HG02981 (cell line): ENCODE results near the gene TMEM238L.

Experiments used
- ATAC-seq: cut with Tn5 transposase; IDR thresholded peaks from one replicate; pipeline ENCODE4 v1.9.1; 2021; ENCODE audit warnings: mild to moderate bottlenecking, moderate library complexity; ENCODE audit not compliant: unreplicated experiment

TMEM238L gene

GRCh38 chr17:10805911-10806310, 2.0 kb upstream of the TMEM238L start:
- ATAC-seq: no peak

- ATAC-seq: no peak
Measured at GRCh38 chr17:10804546-10804945, 647 bp upstream of the TMEM238L start.

DNA sequence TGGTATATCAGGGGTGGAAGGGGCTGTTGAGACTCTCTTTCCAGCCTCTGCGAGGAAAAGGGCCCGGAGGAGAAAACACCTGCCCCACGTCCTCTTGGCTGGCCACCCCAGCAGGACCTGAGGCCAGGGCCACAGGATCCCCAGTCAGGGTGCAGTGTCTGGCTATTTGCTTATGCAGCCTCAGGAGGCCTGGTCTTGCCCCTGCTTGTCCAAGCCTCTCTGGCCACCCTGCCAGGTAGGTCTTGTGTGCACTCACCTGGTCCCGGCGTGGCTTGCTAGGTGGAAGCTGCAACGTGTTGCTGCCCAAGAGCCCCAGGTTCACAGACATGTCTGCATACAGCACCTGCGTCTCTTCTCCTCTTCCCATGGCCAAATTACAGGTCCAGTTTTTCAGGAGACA, 549 bp downstream of the TMEM238L start:
- ATAC-seq: no peak

- ATAC-seq: no peak
Measured at GRCh38 chr17:10802496-10803284, 1.2 kb downstream of the TMEM238L start.

- ATAC-seq: no peak
Measured at GRCh38 chr17:10799407-10799806, 4.5 kb downstream of the TMEM238L start.

DNA sequence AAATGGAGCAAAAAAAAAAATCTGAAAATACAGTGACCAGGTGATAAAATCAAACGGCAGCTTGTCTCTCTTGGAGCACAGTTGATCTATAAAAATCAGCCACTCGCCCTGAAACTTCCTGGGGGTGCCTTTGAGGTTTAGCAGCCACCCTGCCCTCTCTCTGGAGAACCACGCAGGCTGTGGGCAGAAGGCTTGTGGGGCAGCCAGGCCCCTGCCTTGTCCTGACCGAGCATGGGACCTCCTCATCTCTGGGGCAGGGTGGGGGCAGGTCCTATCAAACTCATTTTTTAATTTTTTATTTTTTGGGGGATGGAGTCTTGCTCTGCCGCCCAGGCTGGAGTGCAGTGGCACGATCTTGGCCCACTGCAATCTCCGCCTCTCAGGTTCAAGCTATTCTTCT, 5.0 kb downstream of the TMEM238L start:
- ATAC-seq: no peak

DNA sequence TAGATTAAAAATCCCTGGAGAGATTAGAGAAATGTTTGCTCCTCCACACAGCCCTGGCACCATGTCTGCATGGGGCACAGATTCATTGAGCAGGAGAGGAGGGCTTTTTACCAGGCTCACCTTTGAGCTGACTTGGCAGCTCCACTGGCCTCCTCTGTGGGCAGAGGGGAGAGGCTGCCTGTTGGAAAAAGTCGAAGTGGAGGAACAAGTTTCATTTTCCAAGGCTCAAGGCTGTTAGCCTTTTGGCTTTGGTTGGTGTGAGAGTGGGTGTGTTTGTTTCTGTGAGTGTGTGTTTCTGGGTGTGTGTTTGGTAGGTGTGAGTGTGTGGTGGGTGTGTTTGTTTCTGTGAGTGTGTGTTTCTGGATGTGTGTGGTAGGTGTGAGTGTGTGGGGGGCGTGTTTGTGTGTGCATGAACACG, 5.6 kb downstream of the TMEM238L start:
- no peak for ATAC-seq

DNA sequence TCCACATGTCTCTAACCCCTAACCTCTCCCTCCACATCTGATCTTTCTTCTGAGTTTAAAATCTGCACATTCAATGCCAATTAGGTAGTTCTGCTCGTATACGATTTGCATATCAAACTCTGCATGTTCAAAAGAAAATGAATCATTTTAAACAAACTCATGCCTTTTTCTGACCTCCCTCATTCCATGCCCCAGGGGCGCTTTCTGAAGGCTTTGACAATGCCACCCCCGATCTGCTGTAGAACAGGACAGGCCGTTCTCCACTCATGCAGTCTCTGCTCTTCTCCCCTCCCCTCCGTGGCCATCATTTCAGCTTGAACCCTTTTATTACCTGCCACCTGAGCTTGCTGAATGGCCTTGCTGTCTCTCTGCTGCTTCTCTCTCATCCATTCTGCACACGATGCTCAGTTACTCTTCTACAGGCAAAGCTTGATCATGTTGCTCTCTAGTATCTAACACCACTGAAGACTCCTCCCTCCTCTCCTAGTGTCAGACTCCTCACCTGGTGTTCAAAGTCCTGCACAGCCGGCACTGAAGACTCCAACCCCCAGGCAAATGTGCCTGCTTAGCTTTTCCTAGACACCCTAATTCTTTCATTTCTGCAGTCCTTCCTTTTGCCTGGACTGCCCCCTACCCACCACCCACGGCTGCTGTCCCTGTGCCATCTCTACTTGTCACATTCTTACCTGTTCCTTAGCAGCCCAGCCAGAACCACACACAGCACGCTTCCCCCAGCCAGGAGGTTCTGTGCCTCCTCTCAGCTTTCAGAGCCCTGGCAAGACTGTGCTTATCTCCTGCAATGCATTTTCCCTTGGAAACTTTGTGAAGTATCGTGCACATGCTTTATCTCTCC, 6.2 kb downstream of the TMEM238L start:
- no peak for ATAC-seq

- no peak for ATAC-seq
Measured at GRCh38 chr17:10793816-10794215, 10.1 kb downstream of the TMEM238L start.

- no peak for ATAC-seq
Measured at GRCh38 chr17:10793256-10793655, 10.6 kb downstream of the TMEM238L start.

- ATAC-seq: no peak
Measured at GRCh38 chr17:10792151-10792550, 11.7 kb downstream of the TMEM238L start.

DNA sequence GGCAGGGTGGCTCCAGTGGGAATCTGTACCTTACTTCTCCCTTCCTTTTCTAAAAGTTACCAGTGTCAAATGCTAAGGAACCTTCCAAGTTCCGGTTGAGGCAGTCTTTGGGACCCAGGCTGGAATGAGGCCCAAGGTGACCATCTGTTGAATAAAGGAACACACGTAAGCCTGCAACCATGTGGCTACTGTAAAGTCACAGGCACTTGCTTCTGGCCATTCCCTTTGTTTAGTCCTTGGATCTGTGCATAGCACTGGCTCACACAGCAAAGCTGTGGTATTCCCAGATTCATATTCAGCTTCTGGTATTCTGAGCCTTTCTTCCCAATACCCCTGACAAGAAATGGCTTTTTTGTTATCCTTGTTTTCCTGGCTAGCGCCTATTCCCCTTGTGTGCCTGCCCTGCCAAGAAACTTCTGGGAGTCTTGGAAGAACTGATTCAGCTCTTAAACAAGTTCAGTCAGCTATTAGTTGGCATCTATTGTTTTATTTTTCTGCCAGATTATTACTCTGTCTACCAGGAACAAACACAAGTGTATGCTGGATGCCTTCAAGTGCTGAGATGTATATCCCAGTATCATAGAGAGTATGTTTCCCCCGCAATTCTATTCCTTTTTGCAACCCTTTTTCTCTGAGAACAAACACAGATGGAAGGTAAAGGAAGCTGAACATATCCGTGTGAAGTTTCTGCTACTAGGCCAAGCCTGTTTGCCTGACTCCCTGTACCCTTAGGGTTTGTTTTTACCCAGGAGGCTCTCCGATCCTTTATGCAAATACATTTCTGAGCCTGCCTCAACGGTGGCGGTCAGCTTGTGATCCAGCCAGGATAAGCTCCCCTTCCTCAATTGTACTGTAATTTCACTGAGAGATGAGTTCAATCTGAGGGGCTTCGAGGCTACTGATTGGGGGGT, 13.2 kb downstream of the TMEM238L start:
- no peak for ATAC-seq

DNA sequence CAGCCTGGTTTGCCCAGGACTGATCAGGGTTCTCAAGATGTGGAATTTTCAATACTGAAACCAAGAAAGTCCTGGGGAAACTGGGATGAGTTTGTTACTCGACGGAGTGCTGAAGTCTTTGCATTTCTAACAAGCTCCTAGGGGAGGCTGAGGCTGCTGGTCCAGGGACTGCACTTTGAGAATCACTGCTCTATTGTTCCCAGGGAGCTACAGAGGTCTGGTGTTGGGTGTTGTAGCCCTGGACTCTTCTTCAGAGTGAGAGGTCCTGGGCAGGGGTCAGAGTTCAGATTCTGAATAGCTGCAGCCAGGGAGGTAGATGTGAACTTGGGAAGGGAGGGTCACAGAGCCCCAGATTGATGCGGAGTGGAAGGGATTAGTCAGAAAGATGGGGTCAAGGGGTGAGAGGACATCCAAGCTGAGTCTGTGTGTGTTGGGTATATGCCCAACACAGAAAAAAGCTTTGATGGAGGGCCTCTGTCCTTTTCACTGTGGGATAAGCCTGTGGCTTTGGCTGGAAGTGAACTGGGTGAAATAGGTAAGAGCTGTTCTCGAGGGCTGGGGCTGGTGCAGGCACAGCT, 14.1 kb downstream of the TMEM238L start:
- ATAC-seq: no peak

- no peak for ATAC-seq
Measured at GRCh38 chr17:10787306-10788045, 16.4 kb downstream of the TMEM238L start.

DNA sequence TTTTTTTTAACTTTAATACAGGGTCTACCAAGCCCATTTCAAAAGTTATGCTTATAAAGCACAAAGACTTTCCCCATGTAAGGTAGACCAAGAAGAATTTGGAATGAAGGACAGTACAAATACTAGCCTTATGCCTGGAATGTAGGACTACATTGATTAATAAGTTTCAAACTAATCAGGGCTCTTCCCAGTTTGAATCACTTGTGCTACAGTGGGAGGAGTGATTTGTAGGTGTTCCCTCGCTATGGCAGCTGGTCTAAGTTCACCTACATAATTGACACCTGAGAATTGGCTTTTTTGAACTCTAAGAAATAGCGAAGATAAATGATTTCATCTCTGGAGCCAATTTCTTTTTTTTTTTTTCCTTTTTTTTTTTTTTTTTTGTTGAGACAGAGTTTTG, 18.6 kb downstream of the TMEM238L start:
- ATAC-seq: no peak

DNA sequence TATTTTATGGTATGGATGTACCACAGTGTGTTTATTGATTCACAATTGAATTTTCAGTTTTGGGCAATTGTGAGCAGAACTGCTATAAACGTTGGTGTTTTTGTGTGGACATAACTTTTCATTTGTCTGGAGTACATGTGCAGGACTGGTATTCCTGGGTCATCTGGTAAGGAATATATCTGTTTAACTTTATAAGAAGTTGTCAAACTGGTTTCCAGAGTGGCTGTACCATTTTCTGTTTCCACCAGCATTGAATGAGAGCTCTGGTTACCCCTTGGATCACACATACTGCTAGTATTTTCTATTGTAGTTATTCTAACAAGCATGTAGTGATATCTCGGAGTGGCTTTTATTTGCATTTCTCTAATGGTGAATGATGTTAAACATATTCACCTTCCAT, 24.3 kb downstream of the TMEM238L start:
- ATAC-seq: no peak

DNA sequence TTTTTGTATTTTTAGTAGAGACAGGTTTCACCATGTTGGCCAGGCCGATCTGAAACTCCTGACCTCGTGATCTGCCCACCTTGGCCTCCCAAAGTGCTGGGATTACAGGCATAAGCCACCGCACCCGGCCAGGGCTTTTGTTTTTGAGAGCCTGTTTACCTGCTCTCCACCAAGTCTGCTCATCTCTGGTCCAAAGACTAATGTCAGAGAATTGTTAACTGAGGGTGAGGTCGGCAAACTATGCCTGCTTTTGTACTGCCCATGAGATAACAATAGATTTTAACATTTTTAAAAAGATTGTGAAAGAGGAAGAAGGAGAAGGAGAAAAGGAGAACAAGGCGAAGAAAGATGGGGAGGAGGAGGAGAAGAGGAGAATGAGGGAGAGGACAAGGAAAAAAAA, 26.0 kb downstream of the TMEM238L start:
- no peak for ATAC-seq

DNA sequence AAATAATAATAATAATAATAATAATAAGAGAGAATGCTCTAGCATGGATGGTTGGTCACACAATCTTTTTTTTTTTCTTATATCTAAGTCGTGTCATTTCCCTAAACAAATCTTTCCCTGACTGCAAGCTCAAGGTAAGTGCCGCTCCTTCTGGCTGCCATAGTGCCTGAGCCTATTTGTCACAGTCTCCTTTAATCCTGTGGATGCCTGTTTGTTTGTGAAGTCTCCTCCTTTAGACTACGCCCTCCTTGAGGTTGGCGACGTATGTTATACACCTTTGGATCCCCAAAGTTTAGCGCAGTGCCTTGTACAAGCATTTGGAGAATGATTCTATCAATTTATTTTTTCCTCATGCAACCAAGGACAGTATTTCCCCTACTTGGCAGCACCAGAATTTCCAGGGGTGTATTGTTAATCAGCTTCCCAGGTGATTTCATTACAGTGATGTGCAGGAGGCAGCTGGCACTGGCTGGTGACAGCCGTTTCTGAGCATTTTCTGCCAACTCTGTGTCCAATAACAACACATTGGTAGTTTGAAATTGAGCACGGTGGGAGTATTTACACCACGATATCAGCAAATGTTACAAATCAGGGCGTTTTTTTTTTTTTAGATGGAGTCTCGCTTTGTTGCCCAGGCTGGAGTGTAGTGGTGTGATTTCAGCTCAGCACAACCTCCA, 26.6 kb downstream of the TMEM238L start:
- no peak for ATAC-seq

DNA sequence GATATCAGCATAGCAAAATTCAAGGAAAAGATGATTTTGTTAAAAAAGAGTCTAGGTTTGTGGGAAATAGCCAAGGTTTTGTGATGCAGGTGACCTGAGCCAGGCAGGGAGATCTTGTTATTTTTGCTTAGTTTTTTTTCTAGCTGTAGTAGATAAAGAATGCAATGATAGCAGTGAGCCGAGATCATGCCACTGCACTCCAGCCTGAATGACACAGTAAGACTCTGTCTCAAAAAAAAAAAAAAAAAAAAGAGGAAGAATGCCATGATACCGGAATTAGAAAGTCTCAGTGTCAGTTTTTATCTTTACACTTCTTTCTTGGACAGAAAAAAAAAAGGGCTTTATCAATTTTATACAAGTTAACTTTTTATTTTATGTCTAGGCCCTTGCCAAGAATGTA, 27.5 kb downstream of the TMEM238L start:
- no peak for ATAC-seq
